Stimulated activated naive CD4-positive, alpha-beta T cell (primary cell): ENCODE measurements around the gene L1CAM.
A peak's percentile ranks its signal among the peaks of the same experiment; 100 is the strongest.

ENCODE experiments used
- DNase-seq, 6 experiments: peaks; one replicate each; lab custom pipeline; 2025; lab: John Stamatoyannopoulos, UW

Gene L1CAM

GRCh38 chrX:153925387-153925738 is 39.4 kb upstream of the L1CAM start:
- DNase-seq: peak in 3 of 6 experiments; percentile 4 to 52 (median 36)

GRCh38 chrX:153924149-153924861 is 38.3 kb upstream of the L1CAM start:
- DNase-seq: peak in 5 of 6 experiments; percentile 32 to 49 (median 37)

- no peak for DNase-seq
These were observed 37.2 kb upstream of the L1CAM start for GRCh38 chrX:153922932-153923857.

GRCh38 chrX:153921511-153922446 is 35.8 kb upstream of the L1CAM start:
- DNase-seq: peak in 1 of 6 experiments; percentile 17

- no peak for DNase-seq
These were observed 35.1 kb upstream of the L1CAM start for GRCh38 chrX:153921070-153921469.

- DNase-seq: no peak
These were observed 34.6 kb upstream of the L1CAM start for GRCh38 chrX:153920546-153920945.

- DNase-seq: no peak
These were observed 33.3 kb upstream of the L1CAM start for GRCh38 chrX:153919281-153919680.

- DNase-seq: no peak
These were observed 31.9 kb upstream of the L1CAM start for GRCh38 chrX:153917869-153918268.

- DNase-seq: no peak
These were observed 27.7 kb upstream of the L1CAM start for GRCh38 chrX:153913701-153914100.

GRCh38 chrX:153913211-153913610 is 27.2 kb upstream of the L1CAM start:
- no peak for DNase-seq

GRCh38 chrX:153911798-153912197 is 25.8 kb upstream of the L1CAM start:
- DNase-seq: peak in 2 of 6 experiments; percentile 30 to 44

- DNase-seq: no peak
These were observed 24.5 kb upstream of the L1CAM start for GRCh38 chrX:153910446-153910845.

- no peak for DNase-seq
These were observed 24.0 kb upstream of the L1CAM start for GRCh38 chrX:153909980-153910360.

- DNase-seq: no peak
These were observed 23.3 kb upstream of the L1CAM start for GRCh38 chrX:153909024-153909979.

GRCh38 chrX:153908219-153908860 is 22.4 kb upstream of the L1CAM start:
- DNase-seq: no peak

- no peak for DNase-seq
These were observed 21.5 kb upstream of the L1CAM start for GRCh38 chrX:153907456-153907855.

GRCh38 chrX:153906126-153906917 is 20.3 kb upstream of the L1CAM start:
- peak in 1 of 6 experiments; percentile 10 for DNase-seq

- no peak for DNase-seq
These were observed 19.6 kb upstream of the L1CAM start for GRCh38 chrX:153905481-153906095.
